ENCODE results near the gene MTMR3. TPM values are rescaled to one million over a fixed set of nuclear protein-coding genes. Genes with fewer than 3 reads are reported as not detected.

Gene MTMR3
- total RNA-seq, 2 experiments from 2014 or later: 57.8 to 60.6 TPM

DNA sequence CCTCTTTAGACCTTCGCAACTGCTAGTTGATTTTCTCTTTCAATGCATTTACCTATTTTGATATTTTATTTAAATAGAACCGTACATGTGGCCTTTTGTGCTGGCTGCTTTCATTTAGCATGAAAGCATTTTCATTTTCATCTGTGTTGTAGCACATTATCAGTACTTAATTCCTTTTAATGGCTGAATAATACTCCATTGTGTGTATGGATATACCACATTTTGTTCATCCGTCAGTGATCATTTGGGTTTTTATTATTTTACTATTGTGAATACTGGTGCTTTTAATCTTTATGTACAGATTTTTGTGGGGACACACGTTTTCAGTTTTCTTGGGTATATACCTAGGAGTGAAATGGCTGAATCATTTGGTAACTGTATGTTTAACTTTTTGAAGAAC, 43.1 kb downstream of the MTMR3 start:
- no peak overlapping the region for H3K27ac Mint-ChIP-seq
- CTCF ChIA-PET: interaction anchor here (1.3 kb wide), 1 partner anchor 10 kb away, joined by 6 read pairs; no protein-coding TSS in a partner anchor
- no peak for TF ChIP-seq CTCF (IDR thresholded peaks at IDR 0.05)
- peaks cover 8% of the 10 kb centered on the region for H3K36me3 Mint-ChIP-seq (ENCODE audit: low read depth)
- no peak overlapping the region for H3K27ac ChIP-seq (ENCODE audit: low read depth in 1 of 2, low read length in 2 of 2)
- no peaks in the 10 kb centered on the region for H3K27me3 ChIP-seq (ENCODE audit: control insufficient read depth in 1 of 2, insufficient read depth in 2 of 2, low read length in 2 of 2)
- H3K36me3 ChIP-seq (ENCODE audit: insufficient read depth, low read length): no peaks in the 10 kb centered on the region
- H3K4me3 ChIP-seq (ENCODE audit: low read length): no peak overlapping the region
- peaks cover 0 to 4% of the 10 kb centered on the region in 2 experiments for H3K9me3 ChIP-seq (ENCODE audit: control insufficient read depth in 1 of 2, insufficient read depth in 1 of 2, low read length in 2 of 2)
- ATAC-seq (ENCODE audit: poor library complexity): no peak
- no peak for DNase-seq
- no peaks in the 10 kb centered on the region for H3K27me3 Mint-ChIP-seq
- H3K4me3 Mint-ChIP-seq: no peak overlapping the region
- peaks cover 54% of the 10 kb centered on the region for H3K4me1 Mint-ChIP-seq (ENCODE audit: low read depth)
- intact Hi-C loops (cut with DNase I, micrococcal nuclease): no loop called here
- H3K9me3 Mint-ChIP-seq: peaks cover 5% of the 10 kb centered on the region
- peaks cover 6% of the 10 kb centered on the region for H3K4me1 ChIP-seq (ENCODE audit: insufficient read depth, low read length)
- POLR2A ChIA-PET: interaction anchor here (1.0 kb wide), 1 partner anchor 21 kb away, joined by 3 read pairs; no protein-coding TSS in a partner anchor

DNA sequence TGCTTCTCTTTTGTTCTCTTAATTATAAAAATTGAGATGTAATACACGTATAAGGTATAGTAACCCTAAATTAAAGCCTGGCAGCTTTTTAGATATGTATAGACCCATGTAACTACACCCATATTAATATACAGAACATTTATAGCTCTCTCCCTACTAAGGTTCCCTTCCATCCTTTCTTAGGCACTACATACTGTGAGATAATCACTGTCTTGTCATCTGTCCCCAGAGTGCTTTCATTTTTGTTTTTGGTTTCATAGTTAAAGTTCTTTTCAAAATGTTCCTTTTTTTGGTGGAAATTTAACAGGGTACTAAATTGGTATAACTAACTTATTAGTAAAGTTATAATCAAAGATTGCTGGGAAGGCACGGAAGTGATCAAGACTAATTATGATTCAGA, 49.2 kb downstream of the MTMR3 start:
- ATAC-seq (ENCODE audit: poor library complexity) (no peak), DNase-seq (no peak)
- no peaks in the 10 kb centered on the region for H3K27me3 Mint-ChIP-seq
- H3K36me3 Mint-ChIP-seq (ENCODE audit: low read depth): no peaks in the 10 kb centered on the region
- POLR2A ChIA-PET: no interaction called here
- Histone ChIP-seq H3K4me3 (ENCODE audit: low read length) (no peak overlapping the region), H3K9me3 (ENCODE audit: control insufficient read depth in 1 of 2, insufficient read depth in 1 of 2, low read length in 2 of 2) (no peaks in the 10 kb centered on the region), H3K27me3 (ENCODE audit: control insufficient read depth in 1 of 2, insufficient read depth in 2 of 2, low read length in 2 of 2) (no peaks in the 10 kb centered on the region), H3K27ac (ENCODE audit: low read depth in 1 of 2, low read length in 2 of 2) (no peak overlapping the region), H3K4me1 (ENCODE audit: insufficient read depth, low read length) (peaks cover 6% of the 10 kb centered on the region), H3K36me3 (ENCODE audit: insufficient read depth, low read length) (no peaks in the 10 kb centered on the region)
- no peak for TF ChIP-seq CTCF (IDR thresholded peaks at IDR 0.05)
- no peak overlapping the region for H3K27ac Mint-ChIP-seq
- CTCF ChIA-PET: no interaction called here
- H3K4me3 Mint-ChIP-seq: no peak overlapping the region
- no peaks in the 10 kb centered on the region for H3K9me3 Mint-ChIP-seq
- intact Hi-C loops (cut with DNase I, micrococcal nuclease): no loop called here
- peaks cover 49% of the 10 kb centered on the region for H3K4me1 Mint-ChIP-seq (ENCODE audit: low read depth)

GRCh38 chr22:29933619-29934018, 50.6 kb downstream of the MTMR3 start:
- Mint-ChIP-seq H3K27me3 (no peaks in the 10 kb centered on the region), H3K36me3 (ENCODE audit: low read depth) (no peaks in the 10 kb centered on the region), H3K4me3 (no peak overlapping the region), H3K27ac (no peak overlapping the region), H3K4me1 (ENCODE audit: low read depth) (peaks cover 54% of the 10 kb centered on the region), H3K9me3 (no peaks in the 10 kb centered on the region)
- POLR2A ChIA-PET: no interaction called here
- Histone ChIP-seq H3K4me1 (ENCODE audit: insufficient read depth, low read length) (peaks cover 6% of the 10 kb centered on the region), H3K36me3 (ENCODE audit: insufficient read depth, low read length) (no peaks in the 10 kb centered on the region), H3K4me3 (ENCODE audit: low read length) (no peak overlapping the region), H3K27me3 (ENCODE audit: control insufficient read depth in 1 of 2, insufficient read depth in 2 of 2, low read length in 2 of 2) (no peaks in the 10 kb centered on the region), H3K9me3 (ENCODE audit: control insufficient read depth in 1 of 2, insufficient read depth in 1 of 2, low read length in 2 of 2) (no peaks in the 10 kb centered on the region), H3K27ac (ENCODE audit: low read depth in 1 of 2, low read length in 2 of 2) (no peak overlapping the region)
- TF ChIP-seq CTCF (IDR thresholded peaks at IDR 0.05): no peak
- intact Hi-C loops (cut with DNase I, micrococcal nuclease): no loop called here
- DNase-seq (no peak), ATAC-seq (ENCODE audit: poor library complexity) (no peak)
- CTCF ChIA-PET: no interaction called here

Measured in CD4-positive, alpha-beta T cell (primary cell).